Measurements from ENCODE around the gene ELFN2.

Gene ELFN2

DNA sequence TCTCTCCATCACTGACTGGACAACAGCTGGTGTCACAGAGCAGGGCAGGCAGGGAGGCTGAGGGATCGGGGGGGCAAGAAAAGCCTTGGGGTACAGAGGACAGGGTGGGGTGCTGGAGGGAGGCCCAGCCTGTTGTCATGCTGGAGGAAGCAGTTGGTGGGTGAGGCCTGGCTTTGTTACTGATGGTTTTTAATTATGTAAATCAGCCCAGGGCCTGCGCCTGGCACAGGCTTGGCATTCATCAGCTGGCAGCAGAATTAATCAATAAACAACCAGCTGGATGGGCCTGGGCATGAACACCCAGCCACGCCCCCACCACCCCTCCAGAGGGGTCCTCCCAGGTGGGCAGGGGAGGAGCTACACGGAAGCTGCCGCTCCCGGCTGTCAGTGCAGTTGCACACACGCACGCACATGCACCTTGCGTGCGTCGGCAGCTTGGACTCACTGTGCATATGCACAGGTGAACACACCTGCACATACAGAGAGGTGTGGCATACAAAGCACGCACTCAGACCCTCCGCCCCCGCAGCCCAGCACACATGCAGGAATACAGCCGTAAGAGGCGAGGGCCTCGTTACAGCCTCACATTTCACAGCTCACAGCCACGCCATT, 21.3 kb upstream of the ELFN2 start:
- no peak for TF ChIP-seq JUND (IDR thresholded peaks at IDR 0.05; ENCODE audit: low read depth)
- in situ Hi-C loops (cut with HindIII; ENCODE audit: low pct_unique_long_range_greater_than_20kb, low sequenced_read_pairs), result no loop called here
- no peak for DNase-seq (ENCODE audit: low read depth in 1 of 2, low spot score in 1 of 2)

DNA sequence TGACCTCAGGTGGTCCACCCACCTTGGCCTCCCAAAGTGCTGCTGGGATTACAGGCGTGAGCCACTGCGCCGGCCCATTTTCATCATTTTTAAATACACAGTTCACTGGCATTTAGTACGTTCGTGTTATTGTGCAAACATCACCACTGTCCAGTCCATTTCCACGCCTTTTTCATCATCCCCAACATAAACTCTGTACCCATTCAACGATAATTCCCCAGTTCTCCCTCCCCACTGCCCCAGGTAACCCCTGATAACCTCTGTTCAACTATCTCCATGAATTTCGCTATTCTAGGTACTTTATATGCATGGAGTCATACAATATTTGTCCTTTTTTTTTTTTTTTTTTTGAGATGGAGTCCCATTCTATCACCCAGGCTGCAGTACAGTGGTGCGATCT, 18.2 kb upstream of the ELFN2 start:
- DNase-seq (ENCODE audit: low read depth in 1 of 2, low spot score in 1 of 2), result no peak
- TF ChIP-seq JUND (IDR thresholded peaks at IDR 0.05; ENCODE audit: low read depth), result no peak
- in situ Hi-C loops (cut with HindIII; ENCODE audit: low pct_unique_long_range_greater_than_20kb, low sequenced_read_pairs), result no loop called here

DNA sequence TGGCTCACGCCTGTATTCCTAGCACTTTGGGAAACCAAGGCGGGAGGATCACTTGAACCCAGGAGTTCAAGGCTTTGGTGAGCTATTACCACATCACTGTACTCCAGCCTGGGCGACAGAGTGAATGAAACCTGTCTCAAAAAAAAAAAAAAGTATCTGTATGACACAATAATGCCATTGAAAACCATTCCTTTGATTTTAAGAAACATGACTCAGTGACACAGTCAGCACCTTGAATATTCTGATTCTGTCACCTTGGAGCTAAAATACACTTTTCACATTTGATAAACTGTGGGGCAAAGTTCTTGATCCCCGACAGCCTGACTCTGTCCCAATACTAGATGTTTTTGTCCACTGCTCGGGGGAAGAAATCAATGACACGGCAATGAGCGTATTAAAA, 16.7 kb upstream of the ELFN2 start:
- no peak for TF ChIP-seq JUND (IDR thresholded peaks at IDR 0.05; ENCODE audit: low read depth)
- in situ Hi-C loops (cut with HindIII; ENCODE audit: low pct_unique_long_range_greater_than_20kb, low sequenced_read_pairs), result no loop called here
- DNase-seq (ENCODE audit: low read depth in 1 of 2, low spot score in 1 of 2), result no peak

DNA sequence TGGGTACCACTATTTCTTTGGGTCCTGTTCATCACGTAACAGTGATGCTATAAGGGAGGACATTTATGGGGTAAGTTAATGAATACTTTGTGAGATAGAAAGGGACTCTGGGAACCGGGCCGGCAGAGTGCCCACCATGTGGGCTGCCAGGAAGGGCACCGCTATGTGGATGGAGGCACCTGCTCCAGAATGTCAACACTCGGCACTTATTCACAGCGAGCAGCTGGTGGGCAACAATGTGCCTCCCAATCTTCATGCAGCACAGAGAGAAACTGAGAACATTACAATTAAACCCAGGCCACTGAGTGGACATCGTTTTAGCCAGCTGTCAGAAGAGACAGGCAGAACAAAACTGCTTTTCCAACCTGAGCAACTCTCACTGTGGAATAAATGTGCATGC, 15.8 kb upstream of the ELFN2 start:
- in situ Hi-C loops (cut with HindIII; ENCODE audit: low pct_unique_long_range_greater_than_20kb, low sequenced_read_pairs), result no loop called here
- TF ChIP-seq JUND (IDR thresholded peaks at IDR 0.05; ENCODE audit: low read depth), result no peak
- no peak for DNase-seq (ENCODE audit: low read depth in 1 of 2, low spot score in 1 of 2)

DNA sequence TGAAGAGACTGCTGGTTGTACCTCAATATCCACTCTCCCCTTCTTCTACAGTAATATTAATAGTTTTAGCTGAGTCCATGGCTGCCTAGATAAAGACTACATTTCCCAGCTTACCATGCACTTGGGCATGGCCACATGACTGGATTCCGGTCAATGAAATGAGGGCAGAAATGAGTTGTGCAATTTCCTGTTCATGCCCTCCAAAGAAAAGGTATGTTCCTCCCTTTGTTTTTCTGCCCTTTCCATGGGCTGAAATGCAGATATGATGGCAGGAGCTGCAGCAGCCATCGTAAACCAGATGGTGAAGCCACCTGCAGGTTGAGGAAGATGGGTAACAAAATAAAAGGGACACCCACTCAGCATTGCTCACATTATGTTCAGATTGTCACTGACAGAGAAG, 15.3 kb upstream of the ELFN2 start:
- peak in 1 of 2 experiments; percentile 52 for DNase-seq (ENCODE audit: low read depth in 1 of 2, low spot score in 1 of 2)
- no peak for TF ChIP-seq JUND (IDR thresholded peaks at IDR 0.05; ENCODE audit: low read depth)
- in situ Hi-C loops (cut with HindIII; ENCODE audit: low pct_unique_long_range_greater_than_20kb, low sequenced_read_pairs), result no loop called here

DNA sequence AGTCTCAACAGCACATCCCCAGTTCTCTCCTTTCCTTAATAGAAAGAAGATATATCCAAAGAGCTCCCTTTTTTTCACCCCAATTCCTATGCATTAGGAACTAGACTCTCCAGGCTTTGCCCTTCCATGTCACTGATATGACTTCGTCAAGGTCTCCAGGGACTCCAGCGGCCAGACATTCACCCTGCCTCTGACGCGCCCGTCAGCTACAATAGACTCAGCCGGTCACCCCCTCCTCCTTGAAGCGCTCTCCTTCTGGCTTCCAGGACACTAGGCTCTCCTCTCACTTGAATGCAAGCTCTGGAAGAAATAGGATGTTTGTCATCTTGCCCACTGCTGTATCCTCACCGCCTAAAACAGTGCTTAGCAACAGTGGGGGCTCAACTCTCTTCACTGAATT, 14.9 kb upstream of the ELFN2 start:
- in situ Hi-C loops (cut with HindIII; ENCODE audit: low pct_unique_long_range_greater_than_20kb, low sequenced_read_pairs), result no loop called here
- TF ChIP-seq JUND (IDR thresholded peaks at IDR 0.05; ENCODE audit: low read depth), result no peak

DNA sequence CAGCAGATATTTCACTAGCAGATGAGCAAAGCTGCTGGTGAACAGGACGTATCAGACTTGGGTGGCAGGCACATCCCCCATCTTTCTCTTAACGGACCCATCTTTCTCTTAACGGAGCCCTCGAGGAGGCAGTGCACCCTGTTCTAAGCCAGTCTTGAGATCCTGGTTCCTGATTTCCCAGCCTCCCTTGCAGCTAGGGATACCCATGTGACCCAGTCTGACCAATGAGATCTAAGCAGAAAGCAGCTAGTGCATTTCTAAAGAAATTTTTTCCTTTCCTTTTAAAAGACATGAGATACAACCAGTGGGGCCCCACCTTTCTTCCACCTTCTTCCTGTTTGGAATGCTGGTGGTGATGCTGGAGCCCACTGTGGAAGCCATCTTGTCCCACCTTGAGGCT, 13.6 kb upstream of the ELFN2 start:
- in situ Hi-C loops (cut with HindIII; ENCODE audit: low pct_unique_long_range_greater_than_20kb, low sequenced_read_pairs), result no loop called here
- DNase-seq (ENCODE audit: low read depth in 1 of 2, low spot score in 1 of 2), result no peak

More for the DNA sequence above, 14.9 kb upstream of the ELFN2 start:
- no peak for DNase-seq (ENCODE audit: low read depth in 1 of 2, low spot score in 1 of 2)

DNA sequence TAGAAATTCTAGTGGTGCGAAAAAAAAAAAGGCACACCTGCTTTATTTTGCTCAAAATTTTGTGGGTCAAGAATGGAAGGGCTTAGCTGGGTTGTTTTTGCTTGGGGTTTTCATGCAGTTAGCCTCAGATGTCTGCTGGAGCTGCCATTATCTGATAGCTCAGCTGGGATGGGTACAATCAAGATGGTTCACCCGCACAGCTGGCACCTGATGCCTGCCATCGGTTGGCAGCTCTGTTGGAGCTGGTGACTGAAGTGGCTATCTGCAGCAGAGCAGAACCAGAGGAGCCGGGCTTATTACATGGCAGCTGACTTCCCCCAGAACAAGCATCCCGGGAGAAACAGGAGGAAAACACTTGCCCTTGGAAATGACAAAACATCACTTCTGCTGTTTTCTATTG, 12.1 kb upstream of the ELFN2 start:
- in situ Hi-C loops (cut with HindIII; ENCODE audit: low pct_unique_long_range_greater_than_20kb, low sequenced_read_pairs), result no loop called here
- no peak for TF ChIP-seq JUND (IDR thresholded peaks at IDR 0.05; ENCODE audit: low read depth)
- DNase-seq (ENCODE audit: low read depth in 1 of 2, low spot score in 1 of 2), result no peak

More for the DNA sequence above, 13.6 kb upstream of the ELFN2 start:
- no peak for TF ChIP-seq JUND (IDR thresholded peaks at IDR 0.05; ENCODE audit: low read depth)

DNA sequence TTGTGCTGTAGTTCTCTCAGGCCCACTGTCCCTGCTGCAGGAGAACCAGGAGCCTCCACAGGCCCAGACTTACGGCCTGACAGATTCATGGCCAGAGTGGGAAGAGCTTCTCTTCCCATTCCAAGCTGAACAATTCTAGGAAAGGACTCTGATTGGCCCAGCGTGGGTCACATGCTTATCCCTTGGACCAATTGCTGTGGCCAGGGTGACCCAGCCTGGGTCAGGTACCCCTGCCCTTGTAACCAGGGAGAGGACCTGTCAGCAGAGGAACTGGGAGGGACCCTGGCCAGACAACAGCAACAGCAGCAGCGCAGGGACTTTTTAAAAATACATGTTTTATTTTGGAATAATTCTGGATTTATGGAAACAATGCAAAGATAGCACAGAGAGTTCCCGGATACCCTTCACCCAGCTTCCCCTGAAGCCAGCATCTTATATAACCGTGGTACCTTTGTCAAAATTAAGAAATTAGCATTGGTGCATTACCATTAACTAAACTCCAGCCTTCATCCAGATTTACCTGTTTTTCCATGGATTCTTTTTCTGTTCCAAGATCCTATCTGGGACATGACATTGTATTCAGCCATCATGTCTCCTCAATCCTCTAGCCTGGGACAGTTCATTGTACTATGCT, 8.8 kb upstream of the ELFN2 start:
- in situ Hi-C loops (cut with HindIII; ENCODE audit: low pct_unique_long_range_greater_than_20kb, low sequenced_read_pairs), result no loop called here
- TF ChIP-seq JUND (IDR thresholded peaks at IDR 0.05; ENCODE audit: low read depth), result no peak
- DNase-seq (ENCODE audit: low read depth in 1 of 2, low spot score in 1 of 2), result no peak

DNA sequence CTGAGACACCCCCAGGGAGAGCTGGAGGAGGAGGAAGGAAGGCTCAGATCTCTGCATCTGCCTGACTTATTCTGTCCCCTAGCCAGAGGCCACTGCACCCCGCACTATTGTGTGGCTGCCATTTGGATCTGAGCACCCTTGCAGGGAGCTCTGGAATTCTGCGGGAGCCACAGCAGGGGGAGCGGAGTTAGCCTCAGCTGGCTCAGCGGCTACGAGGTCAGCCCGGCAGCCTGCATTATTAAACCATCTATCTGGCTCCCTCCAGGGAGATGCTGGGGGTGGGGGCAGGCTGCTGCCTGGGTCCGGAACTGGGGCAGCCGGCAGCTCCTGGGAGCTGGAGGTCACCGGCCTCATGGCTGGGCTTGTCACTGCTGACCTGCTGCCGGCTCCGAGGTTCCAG, 6.5 kb upstream of the ELFN2 start:
- DNase-seq (ENCODE audit: low read depth in 1 of 2, low spot score in 1 of 2), result no peak
- no peak for TF ChIP-seq JUND (IDR thresholded peaks at IDR 0.05; ENCODE audit: low read depth)
- in situ Hi-C loops (cut with HindIII; ENCODE audit: low pct_unique_long_range_greater_than_20kb, low sequenced_read_pairs), result no loop called here

DNA sequence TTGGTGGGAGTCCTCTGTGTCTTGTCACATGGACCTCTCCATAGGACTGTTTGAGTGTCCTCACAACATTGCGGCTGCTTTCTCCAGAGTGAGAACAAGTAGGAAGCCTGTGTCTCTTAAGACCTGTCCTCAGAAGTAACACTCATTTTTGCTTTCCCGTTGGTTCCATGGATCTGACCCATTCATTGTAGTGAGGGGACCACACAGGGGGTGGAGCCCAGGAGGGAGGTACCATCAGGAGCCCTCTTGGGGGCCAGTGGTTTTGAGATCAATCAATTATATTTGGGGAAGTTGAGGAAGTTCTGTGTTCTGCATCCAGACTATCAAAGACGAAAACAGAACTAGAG, 5.4 kb upstream of the ELFN2 start:
- TF ChIP-seq JUND (IDR thresholded peaks at IDR 0.05; ENCODE audit: low read depth), result no peak
- in situ Hi-C loops (cut with HindIII; ENCODE audit: low pct_unique_long_range_greater_than_20kb, low sequenced_read_pairs), result no loop called here
- no peak for DNase-seq (ENCODE audit: low read depth in 1 of 2, low spot score in 1 of 2)

DNA sequence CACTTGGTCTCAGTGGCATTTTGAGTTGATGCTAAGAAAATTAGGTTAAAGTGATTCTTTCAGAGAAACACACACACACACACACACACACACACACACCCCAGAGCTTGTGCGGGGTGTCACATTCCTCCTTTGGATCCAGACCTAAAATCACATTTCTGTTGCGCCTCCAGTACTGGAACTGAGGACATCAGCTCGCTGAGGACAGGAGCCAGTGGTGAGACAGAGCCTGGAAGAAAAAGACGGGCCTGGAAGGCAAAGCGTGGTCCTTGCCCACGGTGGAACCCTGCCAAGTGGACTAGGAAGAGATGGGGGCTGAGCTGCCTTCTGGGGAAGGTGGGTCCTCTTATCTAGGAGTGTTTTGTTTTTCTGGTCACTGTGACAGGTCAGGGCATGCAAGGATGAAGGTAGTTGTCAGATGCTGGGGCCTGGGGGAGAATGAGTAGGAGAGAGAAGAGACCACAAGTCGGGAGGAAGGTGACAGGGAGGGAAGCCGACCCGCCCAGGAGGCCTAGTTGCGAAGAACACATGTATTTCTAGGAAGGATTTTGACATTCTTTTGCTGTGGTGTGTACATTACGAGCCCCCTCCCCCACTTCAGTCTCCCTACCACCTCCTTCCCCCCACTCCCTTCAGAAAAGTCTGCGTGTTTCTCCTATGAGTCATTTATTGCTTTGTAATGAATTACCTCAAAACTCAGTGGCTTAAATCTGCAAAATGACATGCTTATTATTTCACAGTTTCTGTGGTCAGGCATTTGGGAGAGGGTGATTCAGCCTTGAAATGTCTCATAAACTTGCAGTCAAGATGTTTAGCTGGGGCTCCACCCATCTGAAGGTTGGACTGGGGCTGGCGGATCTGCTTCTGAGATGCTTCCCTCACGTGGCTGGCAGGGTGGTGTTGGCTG, 4.8 kb upstream of the ELFN2 start:
- DNase-seq (ENCODE audit: low read depth in 1 of 2, low spot score in 1 of 2), result no peak
- in situ Hi-C loops (cut with HindIII; ENCODE audit: low pct_unique_long_range_greater_than_20kb, low sequenced_read_pairs), result no loop called here
- no peak for TF ChIP-seq JUND (IDR thresholded peaks at IDR 0.05; ENCODE audit: low read depth)

DNA sequence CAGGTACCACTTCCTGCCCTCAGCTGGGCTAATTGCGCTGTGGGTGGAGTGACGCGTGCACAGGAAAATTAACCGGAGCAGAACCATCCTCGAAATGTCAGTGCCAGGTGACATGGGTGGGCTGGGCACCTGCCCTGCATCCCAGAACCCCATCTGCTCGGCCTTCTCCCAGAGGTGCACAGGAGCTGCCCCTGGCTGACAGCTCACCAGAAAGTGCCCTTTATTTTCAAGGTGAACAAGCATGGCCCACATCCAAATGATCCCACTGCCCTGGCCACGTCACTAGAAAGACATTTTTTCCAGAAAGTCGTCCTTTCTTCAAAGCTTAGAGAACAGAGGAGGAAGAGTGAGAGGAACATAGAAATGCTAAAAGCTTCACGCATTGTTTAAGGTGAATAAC, 4.1 kb upstream of the ELFN2 start:
- DNase-seq (ENCODE audit: low read depth in 1 of 2, low spot score in 1 of 2), result no peak
- in situ Hi-C loops (cut with HindIII; ENCODE audit: low pct_unique_long_range_greater_than_20kb, low sequenced_read_pairs), result no loop called here
- no peak for TF ChIP-seq JUND (IDR thresholded peaks at IDR 0.05; ENCODE audit: low read depth)

Data from T47D (cell line).